Daoy (cell line): Measurements from ENCODE around the gene SMARCB1. TPM values are rescaled to one million over a fixed set of nuclear protein-coding genes. Genes with fewer than 3 reads are reported as not detected.

Experiments used
- DNase-seq: peaks from one replicate; pipeline ENCODE4 v3.0.0-alpha.2; 2015; ENCODE audit warnings: low read depth
- total RNA-seq: library from RNA; depleted of rRNA; stranded (reverse); fragments of >200 nt; shearing (Covaris generic); gene quantifications from 2 replicates; pipeline ENCODE4 v1.2.3, GENCODE V29; 2014

SMARCB1 gene
- total RNA-seq, 1 experiment from 2014 or later: 125 TPM

GRCh38 chr22:23762842-23763578 is 23.8 kb upstream of the SMARCB1 start, which contains the start of gene C22orf15:
TSS of gene C22orf15 (plus strand) at chr22:23762990. CDS start at chr22:23763307, 317 bp downstream.
- peak; percentile 67 for DNase-seq

GRCh38 chr22:23763579-23763945 is 23.2 kb upstream of the SMARCB1 start:
- no peak for DNase-seq

GRCh38 chr22:23763954-23764353 is 22.8 kb upstream of the SMARCB1 start:
- DNase-seq: no peak

GRCh38 chr22:23764899-23765881 is 21.6 kb upstream of the SMARCB1 start:
- no peak for DNase-seq

GRCh38 chr22:23767303-23767672 is 19.5 kb upstream of the SMARCB1 start:
- no peak for DNase-seq

- peak; percentile 79 for DNase-seq
Observed at GRCh38 chr22:23767673-23768548, 18.9 kb upstream of the SMARCB1 start, which contains the start of gene CHCHD10. TSS of gene CHCHD10 (minus strand) at chr22:23767972. CDS start at chr22:23767874, 98 bp downstream.

GRCh38 chr22:23769321-23769965 is 17.3 kb upstream of the SMARCB1 start:
- DNase-seq: no peak

GRCh38 chr22:23772315-23772648 is 14.5 kb upstream of the SMARCB1 start:
- DNase-seq: no peak

- DNase-seq: peak; percentile 48
Observed at GRCh38 chr22:23772649-23773473, 13.9 kb upstream of the SMARCB1 start, which contains the start of gene MMP11. TSS of gene MMP11 (plus strand) at chr22:23772849. CDS start at chr22:23772871, 22 bp downstream.

- DNase-seq: no peak
Observed at GRCh38 chr22:23773483-23774113, 13.2 kb upstream of the SMARCB1 start.

GRCh38 chr22:23774114-23774921 is 12.4 kb upstream of the SMARCB1 start:
- no peak for DNase-seq

GRCh38 chr22:23774922-23775436 is 11.8 kb upstream of the SMARCB1 start:
- DNase-seq: no peak

GRCh38 chr22:23775779-23776375 is 10.9 kb upstream of the SMARCB1 start:
- DNase-seq: no peak

- no peak for DNase-seq
Observed at GRCh38 chr22:23777776-23778576, 8.8 kb upstream of the SMARCB1 start.

GRCh38 chr22:23778577-23778900 is 8.2 kb upstream of the SMARCB1 start:
- no peak for DNase-seq

GRCh38 chr22:23779083-23779482 is 7.7 kb upstream of the SMARCB1 start:
- DNase-seq: no peak

GRCh38 chr22:23779731-23780130 is 7.0 kb upstream of the SMARCB1 start:
- DNase-seq: no peak
